Psoas muscle (tissue), 8 donors: ENCODE results near the gene LIG3. TPM values are rescaled to one million over a fixed set of nuclear protein-coding genes. Genes with fewer than 3 reads are reported as not detected.
A peak's percentile ranks its signal among the peaks of the same experiment; 100 is the strongest.

ENCODE experiments used
- ATAC-seq, 4 donors: fragments of 200-7000 bp; cut with Tn5 transposase; one replicate each; pipeline ENCODE4 v1.9.1; 2020; ENCODE audit warnings: moderate library complexity in 3 of 4, mild to moderate bottlenecking in 2 of 4
- DNase-seq, 2 donors: peaks; one replicate each; pipeline ENCODE4 v3.0.0-alpha.2; 2020
- H3K27ac ChIP-seq: fragments of 200-600 bp; one replicate; pipeline ENCODE4 v1.8.0; 2022
- H3K27me3 ChIP-seq, 3 donors: fragments of 200-600 bp in 1 of 3; one replicate each; pipeline versions ENCODE4 v1.6.1 to v1.8.0; 2013 to 2022; ENCODE audit warnings: low read length in 2 of 3, mild to moderate bottlenecking in 2 of 3, moderate library complexity in 1 of 3; ENCODE audit not compliant: insufficient read depth in 3 of 3
- H3K36me3 ChIP-seq, 2 donors: fragments of 200-600 bp in 1 of 2; one replicate each; pipeline versions ENCODE4 v1.6.1 to v1.8.0; 2013 to 2022; ENCODE audit warnings: low read depth in 1 of 2, mild to moderate bottlenecking in 1 of 2, moderate library complexity in 1 of 2; ENCODE audit not compliant: insufficient read depth in 1 of 2
- H3K4me1 ChIP-seq: fragments of 200-600 bp; one replicate; pipeline ENCODE4 v1.8.0; 2022
- H3K4me3 ChIP-seq: fragments of 200-600 bp; one replicate; pipeline ENCODE4 v1.8.0; 2022; ENCODE audit warnings: mild to moderate bottlenecking
- H3K9me3 ChIP-seq: fragments of 200-600 bp; one replicate; pipeline ENCODE4 v1.8.0; 2022
- WGBS, 3 donors: extraction: QIAGEN DNeasy Blood & Tissue Kit; methylation state at CpG; one replicate each; pipeline versions ENCODE4 v1.1.6 to v1.1.7; 2013; 5-methylcytosine and 5-hydroxymethylcytosine counted together
- intact Hi-C, 2 donors: fragments of 100-400 bp; cut with DNase I; formaldehyde crosslinking; loops; one replicate each; pipeline versions ENCODE4 v1.11.0 to v1.14.2; 2022
- polyA plus RNA-seq, 3 donors: library from polyadenylated mRNA; stranded (reverse); fragments of 200-250 nt; gene quantifications; one replicate each; pipeline ENCODE4 v1.2.3, GENCODE V29; 2013
- total RNA-seq, 4 donors: library from RNA; stranded (reverse); fragmentation: NEBNext Ultra II Directional in 2 of 4; extraction: Animal tissue kit (Norgen Biotek cat#: 25700) in 2 of 4; gene quantifications; one replicate each; pipeline versions ENCODE4 v1.2.1 to v1.2.4, GENCODE V29; 2021 to 2023
- TF ChIP-seq, protein P1 (sequence below): fragments of 200-600 bp; IDR thresholded peaks from one replicate; pipeline ENCODE4 v1.8.0; 2022; ENCODE audit warnings: antibody characterized with exemption
- donor health status: healthy with polysubstance abuse.
- donor health status: DM: no; HTN: no; CAD: no; lungs with moderate emphysema.
- donor health status: Bipolar disorder and iron deficiency.
- donor health status: healthy.
- donor health status: DM: yes; HTN: yes; CAD: no.
- donor health status: DM: no; HTN: no; CAD: no.
- donor health status: DM: no; HTN: no; CAD: no.
- donor health status: DM: yes; HTN: yes; CAD: no.

Gene LIG3
- total and polyA plus RNA-seq, 7 donors, result 11.5 to 28.2 (median 23.5) TPM

GRCh38 chr17:35019386-35020179 is 39.3 kb downstream of the LIG3 start:
- H3K27ac ChIP-seq, result no peak overlapping the region

GRCh38 chr17:35021520-35022380 is 41.4 kb downstream of the LIG3 start:
- Histone ChIP-seq H3K36me3 (peaks cover 0 to 87% of the 10 kb centered on the region in 2 donors), H3K27me3 (no peaks in the 10 kb centered on the region), H3K4me1 (peaks cover 13% of the 10 kb centered on the region), H3K4me3 (no peak overlapping the region), H3K27ac (peak overlapping the region; percentile 50), H3K9me3 (no peaks in the 10 kb centered on the region)
- ATAC-seq (no peak), DNase-seq (no peak)
- 83 to 88% (median 86%) methylated on average over 11 of the region's 11 CpGs for WGBS, 3 donors
- TF ChIP-seq, protein P1, sequence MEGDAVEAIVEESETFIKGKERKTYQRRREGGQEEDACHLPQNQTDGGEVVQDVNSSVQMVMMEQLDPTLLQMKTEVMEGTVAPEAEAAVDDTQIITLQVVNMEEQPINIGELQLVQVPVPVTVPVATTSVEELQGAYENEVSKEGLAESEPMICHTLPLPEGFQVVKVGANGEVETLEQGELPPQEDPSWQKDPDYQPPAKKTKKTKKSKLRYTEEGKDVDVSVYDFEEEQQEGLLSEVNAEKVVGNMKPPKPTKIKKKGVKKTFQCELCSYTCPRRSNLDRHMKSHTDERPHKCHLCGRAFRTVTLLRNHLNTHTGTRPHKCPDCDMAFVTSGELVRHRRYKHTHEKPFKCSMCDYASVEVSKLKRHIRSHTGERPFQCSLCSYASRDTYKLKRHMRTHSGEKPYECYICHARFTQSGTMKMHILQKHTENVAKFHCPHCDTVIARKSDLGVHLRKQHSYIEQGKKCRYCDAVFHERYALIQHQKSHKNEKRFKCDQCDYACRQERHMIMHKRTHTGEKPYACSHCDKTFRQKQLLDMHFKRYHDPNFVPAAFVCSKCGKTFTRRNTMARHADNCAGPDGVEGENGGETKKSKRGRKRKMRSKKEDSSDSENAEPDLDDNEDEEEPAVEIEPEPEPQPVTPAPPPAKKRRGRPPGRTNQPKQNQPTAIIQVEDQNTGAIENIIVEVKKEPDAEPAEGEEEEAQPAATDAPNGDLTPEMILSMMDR, result no peak
- intact Hi-C loops, result no loop called here

More at GRCh38 chr17:35019386-35020179, 39.3 kb downstream of the LIG3 start:
- 93 to 96% (median 95%) methylated on average over 6 of the region's 6 CpGs for WGBS, 3 donors
- TF ChIP-seq, protein P1, result no peak
- peaks cover 2 to 89% of the 10 kb centered on the region in 2 donors for H3K36me3 ChIP-seq
- peaks cover 13% of the 10 kb centered on the region for H3K4me1 ChIP-seq
- no peaks in the 10 kb centered on the region for H3K27me3 ChIP-seq
- intact Hi-C loops, result loop anchor here in 1 of 2 donors (5.0 kb wide), 1 partner anchor 43 kb away; the partner anchor contains the start of gene RFFL
- ATAC-seq (no peak), DNase-seq (no peak)
- no peak overlapping the region for H3K4me3 ChIP-seq
- no peaks in the 10 kb centered on the region for H3K9me3 ChIP-seq

DNA sequence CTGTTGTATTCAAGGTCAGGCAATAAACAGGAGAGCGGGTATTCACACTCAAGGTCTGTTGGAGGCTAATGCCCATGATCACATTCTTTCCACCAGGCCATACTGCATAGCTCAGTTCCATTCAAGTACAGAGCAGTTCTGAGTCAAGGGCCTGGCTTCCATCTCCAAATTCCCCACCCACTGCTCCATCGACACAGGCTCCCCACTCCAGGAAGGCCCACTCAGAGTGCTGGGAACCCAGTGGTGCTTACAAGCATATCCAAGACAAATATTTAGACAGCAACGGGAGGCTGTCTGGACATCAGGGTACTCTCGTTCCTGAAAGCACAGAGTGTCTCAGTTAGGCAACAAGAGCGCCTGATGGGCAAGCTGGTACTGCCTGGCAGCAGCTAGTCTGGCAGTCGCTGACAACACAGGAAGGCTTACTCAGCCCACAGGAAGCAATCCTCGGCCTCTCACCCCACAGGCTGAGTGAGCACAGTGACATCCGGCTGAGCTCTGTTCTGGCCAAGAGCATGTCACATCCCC is 42.3 kb downstream of the LIG3 start:
- peaks cover 0 to 79% of the 10 kb centered on the region in 2 donors for H3K36me3 ChIP-seq
- DNase-seq, result peak; percentile 72 to 79
- no peaks in the 10 kb centered on the region for H3K27me3 ChIP-seq
- H3K4me3 ChIP-seq, result no peak overlapping the region
- ATAC-seq, result peak; percentile 82 to 94 (median 93)
- H3K4me1 ChIP-seq, result peaks cover 13% of the 10 kb centered on the region
- intact Hi-C loops, result no loop called here
- no peaks in the 10 kb centered on the region for H3K9me3 ChIP-seq
- peak overlapping the region; percentile 50 for H3K27ac ChIP-seq
- 38 to 53% (median 49%) methylated on average over 8 of the region's 8 CpGs for WGBS, 3 donors
- TF ChIP-seq, protein P1, result no peak

GRCh38 chr17:35023538-35023937 is 43.2 kb downstream of the LIG3 start:
- ATAC-seq, result no peak
- WGBS, 3 donors, result 86 to 92% (median 92%) methylated on average over 3 of the region's 3 CpGs
- Histone ChIP-seq H3K27me3 (no peaks in the 10 kb centered on the region), H3K36me3 (peaks cover 0 to 69% of the 10 kb centered on the region in 2 donors), H3K4me1 (peaks cover 13% of the 10 kb centered on the region), H3K9me3 (no peaks in the 10 kb centered on the region), H3K27ac (peak overlapping the region; percentile 50), H3K4me3 (no peak overlapping the region)
- no peak for DNase-seq
- TF ChIP-seq, protein P1, result no peak
- intact Hi-C loops, result no loop called here
